ENCODE results near the gene CDK19.

DNA sequence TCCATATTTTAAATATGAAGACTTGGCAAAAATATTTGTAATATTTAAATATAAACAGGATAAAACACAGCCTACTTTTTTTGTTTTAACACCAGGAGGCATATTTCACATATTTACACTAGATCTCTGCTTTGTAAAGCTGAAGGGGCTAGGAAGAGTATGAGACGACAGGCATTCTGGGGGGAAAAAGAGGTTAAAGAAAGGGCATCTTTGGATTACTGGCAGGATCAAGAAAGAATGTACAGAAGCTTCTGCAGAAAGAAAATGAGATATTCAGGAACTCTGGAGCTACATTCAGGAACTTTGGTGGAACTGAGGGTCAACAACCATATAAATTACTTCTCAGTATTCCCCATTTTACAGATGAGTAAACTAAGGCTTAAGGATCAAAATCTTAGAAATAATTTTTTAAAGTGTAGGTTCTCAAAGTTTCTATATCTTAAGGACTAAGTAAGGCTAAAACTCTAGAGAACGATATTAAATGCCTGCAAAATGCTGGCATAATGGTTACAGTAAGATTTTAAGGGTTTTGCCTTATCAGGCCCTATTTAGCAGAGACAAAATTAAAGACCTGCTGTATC lies 156.5 kb downstream of the CDK19 start:
- TF ChIP-seq, protein P1, sequence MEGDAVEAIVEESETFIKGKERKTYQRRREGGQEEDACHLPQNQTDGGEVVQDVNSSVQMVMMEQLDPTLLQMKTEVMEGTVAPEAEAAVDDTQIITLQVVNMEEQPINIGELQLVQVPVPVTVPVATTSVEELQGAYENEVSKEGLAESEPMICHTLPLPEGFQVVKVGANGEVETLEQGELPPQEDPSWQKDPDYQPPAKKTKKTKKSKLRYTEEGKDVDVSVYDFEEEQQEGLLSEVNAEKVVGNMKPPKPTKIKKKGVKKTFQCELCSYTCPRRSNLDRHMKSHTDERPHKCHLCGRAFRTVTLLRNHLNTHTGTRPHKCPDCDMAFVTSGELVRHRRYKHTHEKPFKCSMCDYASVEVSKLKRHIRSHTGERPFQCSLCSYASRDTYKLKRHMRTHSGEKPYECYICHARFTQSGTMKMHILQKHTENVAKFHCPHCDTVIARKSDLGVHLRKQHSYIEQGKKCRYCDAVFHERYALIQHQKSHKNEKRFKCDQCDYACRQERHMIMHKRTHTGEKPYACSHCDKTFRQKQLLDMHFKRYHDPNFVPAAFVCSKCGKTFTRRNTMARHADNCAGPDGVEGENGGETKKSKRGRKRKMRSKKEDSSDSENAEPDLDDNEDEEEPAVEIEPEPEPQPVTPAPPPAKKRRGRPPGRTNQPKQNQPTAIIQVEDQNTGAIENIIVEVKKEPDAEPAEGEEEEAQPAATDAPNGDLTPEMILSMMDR (IDR thresholded peaks at IDR 0.05): no peak
- no peak for TF ChIP-seq ZFX (IDR thresholded peaks at IDR 0.05; ENCODE audit: borderline replicate concordance)

All from 22Rv1 (cell line).